Measurements from ENCODE around the gene SAMD10. TPM values are rescaled to one million over a fixed set of nuclear protein-coding genes. Genes with fewer than 3 reads are reported as not detected.

SAMD10 gene
- total RNA-seq, 1 experiment from 2014 or later: 5.7 TPM

GRCh38 chr20:63978319-63979228, 868 bp downstream of the SAMD10 start:
- Histone ChIP-seq H3K23ac (ENCODE audit: insufficient read length, low read depth, low read length) (no peak overlapping the region), H4K20me1 (ENCODE audit: control insufficient read depth, insufficient read depth, insufficient read length) (no peaks in the 10 kb centered on the region), H2BK5ac (ENCODE audit: insufficient read length, low read length) (no peak overlapping the region), H4K91ac (ENCODE audit: insufficient read length, low read depth, low read length) (no peak overlapping the region), H3K79me2 (ENCODE audit: insufficient read depth, low read length) (peaks cover 4% of the 10 kb centered on the region; the same call in 1 of the 2 replicates), H3K9me3 (ENCODE audit: control insufficient read depth, low read depth, low read length) (no peaks in the 10 kb centered on the region), H3K23me2 (ENCODE audit: insufficient read length, low read depth, low read length, poor library complexity, severe bottlenecking) (peaks cover 13% of the 10 kb centered on the region), H3K4me1 (ENCODE audit: insufficient read depth, low read length) (peaks cover 3% of the 10 kb centered on the region; the same call in 1 of the 2 replicates), H2BK20ac (ENCODE audit: low read depth, low read length, poor library complexity, severe bottlenecking) (no peak overlapping the region), H3K14ac (ENCODE audit: insufficient read depth, low read length) (peak overlapping the region; percentile 6; the same call in 1 of the 2 replicates), H3K79me1 (ENCODE audit: insufficient read depth, low read depth, low read length, poor library complexity, severe bottlenecking) (peaks cover 6% of the 10 kb centered on the region), H2AFZ (ENCODE audit: low read length) (no peak overlapping the region), H4K5ac (ENCODE audit: insufficient read length, low read depth, low read length) (no peak overlapping the region), H2AK5ac (ENCODE audit: insufficient read length, low read length) (no peak overlapping the region), H2BK12ac (ENCODE audit: insufficient read length, low read depth, low read length) (no peak overlapping the region), H3K4me2 (ENCODE audit: insufficient read depth, insufficient read length, low read length) (peak overlapping the region; percentile 67), H2BK120ac (ENCODE audit: low read depth, low read length, poor library complexity, severe bottlenecking) (no peak overlapping the region), H3K27me3 (ENCODE audit: insufficient read depth, low read length) (no peaks in the 10 kb centered on the region), H3T11ph (ENCODE audit: low read length) (no peak overlapping the region), H3K56ac (ENCODE audit: insufficient read length, low read depth, low read length) (no peak overlapping the region), H3K4ac (ENCODE audit: low read depth, low read length) (no peak overlapping the region), H4K8ac (replicated peaks; ENCODE audit: insufficient read length, low read depth, low read length) (no peak overlapping the region), H3K27ac (ENCODE audit: insufficient read length, low read depth, low read length) (no peak overlapping the region), H2BK15ac (ENCODE audit: low read depth, low read length) (no peak overlapping the region), H3K18ac (ENCODE audit: insufficient read length, low read depth, low read length) (no peak overlapping the region), H3K9ac (ENCODE audit: extremely low read depth, insufficient read length, low read length) (peak overlapping the region; percentile 41)
- Mint-ChIP-seq H3K4me1 (peaks cover 29 to 30% of the 10 kb centered on the region in 2 experiments), H3K36me3 (ENCODE audit: insufficient read depth in 1 of 3, low read depth in 3 of 3) (peaks cover 10 to 20% (median 14%) of the 10 kb centered on the region in 3 experiments), H3K4me3 (peak overlapping the region; percentile 72 to 86), H3K27me3 (ENCODE audit: low read depth) (peaks cover 1% of the 10 kb centered on the region; the same call in 1 of the 2 replicates), H3K9me3 (no peaks in the 10 kb centered on the region), H3K27ac (peak overlapping the region in 1 of 3 experiments; percentile 80; a peak in 1 of 7 replicates)
- no peak for TF ChIP-seq CTCF (conservative IDR thresholded peaks at IDR 0.05)
- peak; percentile 85 for DNase-seq
- WGBS (ENCODE audit: extremely low coverage, insufficient read length, low lambda C conversion rate): no CpG with 5 or more reads among the region's 52 CpGs

Measured in H9 (cell line).